IMR-90 (cell line): Measurements from ENCODE around the gene NEK4. TPM values are rescaled to one million over a fixed set of nuclear protein-coding genes. Genes with fewer than 3 reads are reported as not detected.

Experiments
- ATAC-seq: fragments of 200-7000 bp; cut with Tn5 transposase; 2 replicates; pipeline ENCODE4 v1.9.1; 2020; ENCODE audit warnings: low read depth, mild to moderate bottlenecking, moderate library complexity
- BruUV-seq: library from RNA; stranded (reverse); fragments of 400-500 nt; replicated peaks from 2 replicates; lab custom pipeline; 2021; lab: Mats Ljungman, UMichigan
- CTCF ChIA-PET: fragments of 300-600 bp; formaldehyde crosslinking; extraction: SDS; loops from one replicate; lab custom pipeline; 2021; ENCODE audit warnings: antibody characterized with exemption; lab: Yijun Ruan, JAX
- POLR2A ChIA-PET: fragments of 300-600 bp; sonication (Branson Sonifier 250); formaldehyde crosslinking; loops from one replicate; lab custom pipeline; 2022; ENCODE audit warnings: antibody characterized with exemption; ENCODE audit not compliant: unreplicated experiment; lab: Charles Lee
- DNase-seq: peaks from one replicate; pipeline ENCODE4 v3.0.0; 2013
- H2AFZ ChIP-seq: replicated peaks from 2 replicates; pipeline ENCODE3; 2013; ENCODE audit warnings: low read length, mild to moderate bottlenecking; ENCODE audit not compliant: poor library complexity
- H2AK5ac ChIP-seq: 2 replicates; pipeline ENCODE4 v1.6.1; 2013; ENCODE audit warnings: low read depth, low read length, inconsistent platforms
- H2AK9ac ChIP-seq: replicated peaks from 2 replicates; pipeline ENCODE3; 2013; ENCODE audit warnings: mild to moderate bottlenecking, low read depth, low read length, moderate library complexity; ENCODE audit not compliant: poor library complexity
- H2BK120ac ChIP-seq: 2 replicates; pipeline ENCODE4 v1.6.1; 2013; ENCODE audit warnings: low read depth, low read length, inconsistent platforms
- H2BK15ac ChIP-seq: 3 replicates; pipeline ENCODE4 v1.6.1; 2013; ENCODE audit warnings: low read depth, low read length, inconsistent platforms
- H2BK20ac ChIP-seq: 2 replicates; pipeline ENCODE4 v1.6.1; 2013; ENCODE audit warnings: low read depth, mild to moderate bottlenecking, inconsistent platforms, low read length, moderate library complexity
- H2BK5ac ChIP-seq: 2 replicates; pipeline ENCODE4 v1.6.1; 2013; ENCODE audit warnings: mild to moderate bottlenecking, low read depth, low read length, inconsistent platforms; ENCODE audit not compliant: poor library complexity, severe bottlenecking
- H3K14ac ChIP-seq: replicated peaks from 2 replicates; pipeline ENCODE4 v1.6.1; 2013; ENCODE audit warnings: low read depth, low read length, inconsistent platforms
- H3K18ac ChIP-seq: 2 replicates; pipeline ENCODE4 v1.6.1; 2013; ENCODE audit warnings: low read depth, low read length, control low read depth
- H3K23ac ChIP-seq: 2 replicates; pipeline ENCODE4 v1.6.1; 2013; ENCODE audit warnings: low read depth, low read length, inconsistent platforms
- H3K27ac ChIP-seq: 2 replicates; pipeline ENCODE4 v1.5.1; 2013; ENCODE audit warnings: mild to moderate bottlenecking, control low read depth, low read length; ENCODE audit not compliant: insufficient read depth
- H3K27me3 ChIP-seq: 2 replicates; pipeline ENCODE4 v1.6.1; 2013; ENCODE audit warnings: low read length; ENCODE audit not compliant: control insufficient read depth, insufficient read depth
- H3K36me3 ChIP-seq: 2 replicates; pipeline ENCODE4 v1.6.1; 2013; ENCODE audit warnings: low read length, mixed read lengths; ENCODE audit not compliant: control insufficient read depth, insufficient read depth
- H3K4ac ChIP-seq: 2 replicates; pipeline ENCODE4 v1.6.1; 2013; ENCODE audit warnings: low read depth, low read length, inconsistent platforms
- H3K4me1 ChIP-seq: 2 replicates; pipeline ENCODE4 v1.6.1; 2013; ENCODE audit warnings: low read length, mixed read lengths; ENCODE audit not compliant: control insufficient read depth, insufficient read depth
- H3K4me2 ChIP-seq: 2 replicates; pipeline ENCODE4 v1.6.1; 2013; ENCODE audit warnings: low read depth, mild to moderate bottlenecking, control low read depth, low read length, moderate library complexity
- H3K4me3 ChIP-seq: 2 replicates; pipeline ENCODE4 v1.5.1; 2013; ENCODE audit warnings: low read depth, mild to moderate bottlenecking, control low read depth, low read length, moderate library complexity; ENCODE audit not compliant: insufficient read depth
- H3K56ac ChIP-seq: 2 replicates; pipeline ENCODE4 v1.6.1; 2013; ENCODE audit warnings: low read length, inconsistent platforms; ENCODE audit not compliant: insufficient read depth; ENCODE audit errors: extremely low read depth
- H3K79me1 ChIP-seq, 2 experiments: 2 replicates each; pipeline ENCODE4 v1.6.1; 2013; ENCODE audit warnings: low read length in 2 of 2, inconsistent platforms in 1 of 2, low read depth in 1 of 2
- H3K9ac ChIP-seq: 2 replicates; pipeline ENCODE4 v1.6.1; 2013; ENCODE audit warnings: low read depth, low read length, control low read depth
- H3K9me1 ChIP-seq: 2 replicates; pipeline ENCODE4 v1.6.1; 2013; ENCODE audit warnings: low read length, inconsistent platforms; ENCODE audit not compliant: insufficient read depth
- H3K9me3 ChIP-seq: 2 replicates; pipeline ENCODE4 v1.6.1; 2013; ENCODE audit warnings: low read length; ENCODE audit not compliant: control insufficient read depth, insufficient read depth
- H4K20me1 ChIP-seq: 2 replicates; pipeline ENCODE4 v1.6.1; 2013; ENCODE audit warnings: low read length, inconsistent platforms; ENCODE audit not compliant: insufficient read depth
- H4K5ac ChIP-seq: 2 replicates; pipeline ENCODE4 v1.6.1; 2013; ENCODE audit warnings: mild to moderate bottlenecking, low read depth, low read length, control low read depth
- H4K8ac ChIP-seq, 2 experiments: 2 replicates each; pipeline ENCODE4 v1.6.1; 2013; ENCODE audit warnings: low read depth in 2 of 2, low read length in 2 of 2, control low read depth in 1 of 2, inconsistent platforms in 1 of 2
- H4K91ac ChIP-seq: 2 replicates; pipeline ENCODE4 v1.6.1; 2013; ENCODE audit warnings: low read depth, low read length, inconsistent platforms; ENCODE audit not compliant: insufficient read depth
- NFE2L2 ChIP-seq: fragments of 150-350 bp; IDR thresholded peaks from 2 replicates; pipeline ENCODE4 v1.6.1; 2016; ENCODE audit warnings: low read depth, mild to moderate bottlenecking, low read length
- RFX5 ChIP-seq: IDR thresholded peaks from 2 replicates; pipeline ENCODE4 v1.8.0; 2012; ENCODE audit warnings: low read depth, mild to moderate bottlenecking, low read length, moderate library complexity
- WGBS, 2 experiments: methylation state at CpG; one replicate each; pipeline versions ENCODE4 v1.1.5 to v1.1.7; 2013; ENCODE audit warnings: missing lambda C conversion rate in 2 of 2; ENCODE audit not compliant: insufficient read length in 1 of 2; ENCODE audit errors: extremely low coverage in 2 of 2; 5-methylcytosine and 5-hydroxymethylcytosine counted together
- dilution Hi-C: fragments of 300-500 bp; cut with HindIII; formaldehyde crosslinking; loops from one replicate; pipeline ENCODE4 v1.14.3; 2018; ENCODE audit warnings: low sequenced_read_pairs; ENCODE audit not compliant: unreplicated experiment
- in situ Hi-C: fragments of 300-500 bp; cut with MboI; formaldehyde crosslinking; loops from 3 replicates; pipeline ENCODE4 v1.14.3; 2019; ENCODE audit warnings: low sequenced_read_pairs, inconsistent platforms, mixed read lengths
- intact Hi-C: fragments of 100-400 bp; cut with micrococcal nuclease; formaldehyde crosslinking; loops from 2 replicates; pipeline ENCODE4 v1.10.0; 2022
- polyA plus RNA-seq, 3 experiments: library from polyadenylated mRNA; depleted of rRNA; stranded (reverse); fragments of >200 nt; gene quantifications; 2 replicates each; pipeline ENCODE4 v1.2.3, GENCODE V29; 2012; ENCODE audit warnings: low replicate concordance in 1 of 3
- total RNA-seq: library from RNA; depleted of rRNA; stranded (reverse); fragments of >200 nt; gene quantifications from 2 replicates; pipeline ENCODE4 v1.2.3, GENCODE V29; 2012

Gene NEK4
- total and polyA plus RNA-seq, 2 of the 4 experiments (the other 2 are of a cell fraction) = 10.3 to 24.7 TPM

GRCh38 chr3:52790741-52791140, 20.0 kb upstream of the NEK4 start:
- no peaks in the 10 kb centered on the region for H3K79me1 ChIP-seq
- H2AFZ ChIP-seq = peak overlapping the region; percentile 43
- no peaks in the 10 kb centered on the region for H3K9me3 ChIP-seq
- ATAC-seq (no peak), DNase-seq (no peak)
- no peak overlapping the region for H4K5ac ChIP-seq
- H3K27ac ChIP-seq = no peak overlapping the region
- H3K14ac ChIP-seq = no peak overlapping the region
- H3K4ac ChIP-seq = no peak overlapping the region
- H3K56ac ChIP-seq = no peak overlapping the region
- H3K9me1 ChIP-seq = no peaks in the 10 kb centered on the region
- no peaks in the 10 kb centered on the region for H3K4me1 ChIP-seq
- H3K9ac ChIP-seq = no peak overlapping the region
- dilution Hi-C loops (no loop called here), in situ Hi-C loops (no loop called here), intact Hi-C loops (no loop called here)
- no peak overlapping the region for H2BK120ac ChIP-seq
- H4K8ac ChIP-seq = no peak overlapping the region
- H3K27me3 ChIP-seq = peaks cover 35% of the 10 kb centered on the region; the same call in 1 of the 2 replicates
- no peak overlapping the region for H2BK20ac ChIP-seq
- ChIA-PET POLR2A (no interaction called here), CTCF (no interaction called here)
- H3K23ac ChIP-seq = no peak overlapping the region
- no peaks in the 10 kb centered on the region for H3K36me3 ChIP-seq
- H3K4me3 ChIP-seq = no peak overlapping the region
- BruUV-seq = no TSS peak
- no peak for TF ChIP-seq NFE2L2
- TF ChIP-seq RFX5 = no peak
- H3K4me2 ChIP-seq = no peak overlapping the region
- H2AK5ac ChIP-seq = no peak overlapping the region
- H4K91ac ChIP-seq = no peak overlapping the region
- WGBS, 2 experiments = 100% methylated on average over 2 of the region's 13 CpGs; no CpG with 5 or more reads in 1 of the 2 experiments
- H4K20me1 ChIP-seq = no peaks in the 10 kb centered on the region
- H2AK9ac ChIP-seq = no peak overlapping the region
- no peak overlapping the region for H2BK15ac ChIP-seq
- no peak overlapping the region for H3K18ac ChIP-seq
- no peak overlapping the region for H2BK5ac ChIP-seq
